GM21825 (cell line): Measurements from ENCODE around the gene FAM8A1.

ENCODE experiments used
- ATAC-seq: cut with Tn5 transposase; IDR thresholded peaks from one replicate; pipeline ENCODE4 v1.9.1; 2021; ENCODE audit warnings: mild to moderate bottlenecking, moderate library complexity; ENCODE audit not compliant: unreplicated experiment

Gene FAM8A1

DNA sequence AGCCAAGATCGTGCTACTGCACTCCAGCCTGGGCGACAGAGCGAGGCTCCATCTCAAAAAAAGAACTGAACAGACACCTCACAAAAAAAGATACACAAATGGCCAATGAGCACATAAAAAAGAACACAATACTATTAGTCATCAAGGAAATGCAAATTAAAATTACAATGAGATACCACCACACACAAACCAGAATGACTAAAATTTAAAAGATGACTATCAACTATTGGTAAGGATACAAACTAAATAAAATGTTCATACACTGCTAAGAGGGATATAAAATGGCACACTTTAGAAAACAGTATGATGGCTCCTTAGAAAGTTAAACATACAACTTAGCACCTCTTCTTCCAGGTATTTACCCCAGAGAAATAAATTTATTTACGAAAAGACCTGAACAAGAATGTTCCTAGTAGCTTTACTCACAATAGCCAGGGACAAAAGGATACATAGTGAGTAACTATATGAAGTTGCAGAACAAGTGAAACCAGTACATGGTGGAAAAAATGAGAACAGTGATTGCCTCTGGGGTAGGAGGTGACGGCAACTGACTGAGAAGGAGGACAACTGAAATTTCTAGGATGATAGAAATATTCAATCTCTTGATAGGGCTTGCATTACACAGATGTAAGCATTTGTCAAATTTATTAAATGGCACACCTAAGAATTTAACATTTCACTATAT, 53.2 kb downstream of the FAM8A1 start:
- no peak for ATAC-seq

- ATAC-seq, result no peak
These were observed 56.0 kb downstream of the FAM8A1 start for GRCh38 chr6:17656092-17656491.

- ATAC-seq, result no peak
These were observed 56.5 kb downstream of the FAM8A1 start for GRCh38 chr6:17656644-17657043.
